Measurements from ENCODE around the gene BCL2L12. TPM values are rescaled to one million over a fixed set of nuclear protein-coding genes. Genes with fewer than 3 reads are reported as not detected.

BCL2L12 gene
- total RNA-seq, 4 donors from 2014 or later = 4.7 to 6.8 (median 5.8) TPM

- H3K9me3 ChIP-seq = no peaks in the 10 kb centered on the region
- H3K4me1 ChIP-seq = peaks cover 0 to 28% (median 11%) of the 10 kb centered on the region in 4 donors
- WGBS, 2 donors = 59 to 70% methylated on average over 11 of the region's 11 CpGs
- no peak overlapping the region for H3K4me3 ChIP-seq
- H3K27ac ChIP-seq = peak overlapping the region in 1 of 4 donors; percentile 50
- peaks cover 0 to 54% (median 9%) of the 10 kb centered on the region in 3 donors for H3K36me3 ChIP-seq
- H3K27me3 ChIP-seq = no peaks in the 10 kb centered on the region
- DNase-seq (ENCODE audit: low spot score in 2 of 2) = no peak
- TF ChIP-seq POLR2A (IDR thresholded peaks at IDR 0.05) = no peak
- no peak for TF ChIP-seq EP300 (IDR thresholded peaks at IDR 0.05)
- TF ChIP-seq, protein P1, sequence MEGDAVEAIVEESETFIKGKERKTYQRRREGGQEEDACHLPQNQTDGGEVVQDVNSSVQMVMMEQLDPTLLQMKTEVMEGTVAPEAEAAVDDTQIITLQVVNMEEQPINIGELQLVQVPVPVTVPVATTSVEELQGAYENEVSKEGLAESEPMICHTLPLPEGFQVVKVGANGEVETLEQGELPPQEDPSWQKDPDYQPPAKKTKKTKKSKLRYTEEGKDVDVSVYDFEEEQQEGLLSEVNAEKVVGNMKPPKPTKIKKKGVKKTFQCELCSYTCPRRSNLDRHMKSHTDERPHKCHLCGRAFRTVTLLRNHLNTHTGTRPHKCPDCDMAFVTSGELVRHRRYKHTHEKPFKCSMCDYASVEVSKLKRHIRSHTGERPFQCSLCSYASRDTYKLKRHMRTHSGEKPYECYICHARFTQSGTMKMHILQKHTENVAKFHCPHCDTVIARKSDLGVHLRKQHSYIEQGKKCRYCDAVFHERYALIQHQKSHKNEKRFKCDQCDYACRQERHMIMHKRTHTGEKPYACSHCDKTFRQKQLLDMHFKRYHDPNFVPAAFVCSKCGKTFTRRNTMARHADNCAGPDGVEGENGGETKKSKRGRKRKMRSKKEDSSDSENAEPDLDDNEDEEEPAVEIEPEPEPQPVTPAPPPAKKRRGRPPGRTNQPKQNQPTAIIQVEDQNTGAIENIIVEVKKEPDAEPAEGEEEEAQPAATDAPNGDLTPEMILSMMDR (IDR thresholded peaks at IDR 0.05) = no peak
These were observed 39.5 kb upstream of the BCL2L12 start for GRCh38 chr19:49626226-49626625.

DNA sequence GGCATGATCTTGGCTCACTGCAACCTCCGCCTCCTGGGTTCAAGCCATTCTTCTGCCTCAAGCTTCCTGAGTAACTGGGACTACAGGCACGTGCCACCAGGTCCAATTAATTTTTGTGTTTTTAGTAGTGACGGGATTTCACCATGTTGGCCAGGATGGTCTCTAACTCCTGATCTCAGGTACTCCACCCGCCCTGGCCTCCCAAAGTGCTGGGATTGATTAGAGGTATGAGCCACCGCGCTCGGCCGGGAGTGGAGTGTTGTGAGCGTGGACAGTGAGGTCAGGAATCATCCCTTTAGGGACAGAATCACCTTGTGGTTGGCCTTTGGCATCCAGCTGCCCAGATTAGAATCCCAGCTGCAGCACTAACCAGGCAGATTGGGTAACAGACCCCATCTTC is 36.1 kb upstream of the BCL2L12 start:
- H3K9me3 ChIP-seq = no peaks in the 10 kb centered on the region
- no peak for DNase-seq (ENCODE audit: low spot score in 2 of 2)
- H3K4me3 ChIP-seq = no peak overlapping the region
- H3K36me3 ChIP-seq = peaks cover 0 to 39% (median 6%) of the 10 kb centered on the region in 3 donors
- no peaks in the 10 kb centered on the region for H3K27me3 ChIP-seq
- H3K27ac ChIP-seq = peak overlapping the region in 2 of 4 donors; percentile 70 to 80
- TF ChIP-seq EP300 (IDR thresholded peaks at IDR 0.05) (no peak), POLR2A (IDR thresholded peaks at IDR 0.05) (no peak)
- H3K4me1 ChIP-seq = peaks cover 0 to 38% (median 11%) of the 10 kb centered on the region in 4 donors
- 68 to 70% methylated on average over 9 of the region's 9 CpGs for WGBS, 2 donors

- no peaks in the 10 kb centered on the region for H3K27me3 ChIP-seq
- H3K27ac ChIP-seq = peak overlapping the region in 1 of 4 donors; percentile 51
- TF ChIP-seq POLR2A (IDR thresholded peaks at IDR 0.05) (no peak), EP300 (IDR thresholded peaks at IDR 0.05) (no peak)
- TF ChIP-seq, protein P1 (IDR thresholded peaks at IDR 0.05) = no peak
- no peak overlapping the region for H3K4me3 ChIP-seq
- WGBS, 2 donors = 42 to 56% methylated on average over 9 of the region's 9 CpGs
- H3K36me3 ChIP-seq = peaks cover 0 to 40% (median 0%) of the 10 kb centered on the region in 3 donors
- DNase-seq (ENCODE audit: low spot score in 2 of 2) = no peak
- H3K9me3 ChIP-seq = no peaks in the 10 kb centered on the region
- H3K4me1 ChIP-seq = peaks cover 0 to 44% (median 11%) of the 10 kb centered on the region in 4 donors
These were observed 34.6 kb upstream of the BCL2L12 start for GRCh38 chr19:49631014-49631588.

GRCh38 chr19:49631610-49632192 is 34.0 kb upstream of the BCL2L12 start:
- TF ChIP-seq EP300 (IDR thresholded peaks at IDR 0.05) = no peak
- TF ChIP-seq, protein P1 (IDR thresholded peaks at IDR 0.05) = no peak
- TF ChIP-seq POLR2A (IDR thresholded peaks at IDR 0.05) = no peak
- H3K36me3 ChIP-seq = peaks cover 0 to 40% (median 0%) of the 10 kb centered on the region in 3 donors
- WGBS, 2 donors = 85 to 92% methylated on average over 19 of the region's 19 CpGs
- H3K4me1 ChIP-seq = peaks cover 0 to 50% (median 11%) of the 10 kb centered on the region in 4 donors
- H3K4me3 ChIP-seq = no peak overlapping the region
- H3K9me3 ChIP-seq = no peaks in the 10 kb centered on the region
- no peaks in the 10 kb centered on the region for H3K27me3 ChIP-seq
- H3K27ac ChIP-seq = no peak overlapping the region
- no peak for DNase-seq (ENCODE audit: low spot score in 2 of 2)

DNA sequence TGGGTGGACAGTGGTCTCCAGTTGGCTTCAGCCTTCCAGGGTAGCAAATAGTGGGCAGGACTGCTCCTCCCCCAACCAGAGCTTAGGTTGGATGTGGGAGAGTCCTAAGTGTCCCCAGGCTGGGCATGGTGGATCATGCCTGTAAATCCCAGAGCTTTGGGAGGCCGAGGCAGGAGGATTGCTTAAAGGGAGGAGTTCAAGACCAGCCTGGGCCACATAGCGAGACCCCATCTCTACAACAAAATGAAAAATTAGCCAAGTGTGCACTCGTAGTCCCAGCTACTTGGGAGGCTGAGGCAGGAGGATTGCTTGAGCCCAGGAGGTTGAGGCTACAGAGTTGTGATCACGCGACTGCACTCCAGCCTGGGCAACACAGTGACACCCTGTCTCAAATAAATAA is 33.2 kb upstream of the BCL2L12 start:
- peaks cover 0 to 57% (median 15%) of the 10 kb centered on the region in 4 donors for H3K4me1 ChIP-seq
- 90 to 96% methylated on average over 5 of the region's 5 CpGs for WGBS, 2 donors
- TF ChIP-seq, protein P1 (IDR thresholded peaks at IDR 0.05) = no peak
- TF ChIP-seq EP300 (IDR thresholded peaks at IDR 0.05) = no peak
- TF ChIP-seq POLR2A (IDR thresholded peaks at IDR 0.05) = no peak

More for the DNA sequence above, 33.2 kb upstream of the BCL2L12 start:
- Histone ChIP-seq H3K9me3 (no peaks in the 10 kb centered on the region), H3K36me3 (peaks cover 0 to 35% (median 0%) of the 10 kb centered on the region in 3 donors), H3K27me3 (no peaks in the 10 kb centered on the region), H3K27ac (peak overlapping the region in 2 of 4 donors; percentile 21 to 42), H3K4me3 (no peak overlapping the region)
- no peak for DNase-seq (ENCODE audit: low spot score in 2 of 2)
